Gastroesophageal sphincter (tissue), 3 donors: ENCODE data around the gene MCRIP2.

Source experiments
- POLR2A ChIP-seq, 2 donors: fragments of 450-650 bp; IDR thresholded peaks; one replicate each; pipeline ENCODE4 v1.6.1; 2017; ENCODE audit warnings: antibody characterized with exemption in 2 of 2, mild to moderate bottlenecking in 2 of 2, moderate library complexity in 1 of 2
- TF ChIP-seq, protein P1 (sequence below), 4 experiments: fragments of 200-600 bp in 2 of 4; fragments of 450-650 bp in 2 of 4; sonication (generic) in 1 of 4; IDR thresholded peaks; one replicate each; pipeline ENCODE4 v1.5.1; 2017 to 2019; ENCODE audit warnings: antibody characterized with exemption in 4 of 4, mild to moderate bottlenecking in 2 of 4, moderate library complexity in 2 of 4

DNA sequence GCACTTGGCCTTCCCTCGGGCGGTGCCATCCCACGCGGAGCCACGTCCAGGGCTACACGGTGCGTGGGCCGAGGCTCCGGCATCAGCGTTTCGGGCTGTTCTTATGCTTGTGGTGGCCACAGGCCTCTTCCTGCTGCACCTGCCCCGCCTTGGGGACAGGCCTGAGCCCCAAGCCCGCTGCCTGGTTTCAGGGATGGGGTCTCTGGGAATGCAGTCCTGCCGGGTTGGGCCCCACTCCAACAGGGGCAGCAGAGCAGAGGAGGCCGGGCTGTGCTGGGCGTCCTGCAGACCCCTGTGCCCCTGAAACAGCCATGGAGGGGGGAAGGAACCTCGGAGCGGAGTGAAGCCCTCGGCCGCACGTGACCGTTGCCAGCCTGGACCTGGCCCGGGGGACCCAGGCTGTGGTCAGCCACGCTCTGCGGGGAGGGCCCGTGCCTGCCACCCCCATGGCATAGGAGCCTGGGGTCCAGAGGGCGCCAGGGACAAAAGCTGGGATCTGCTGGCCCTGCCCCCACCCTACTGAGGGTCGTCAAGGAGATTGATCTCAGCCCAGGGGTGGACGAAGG is 11.3 kb upstream of the MCRIP2 start:
- no peak for TF ChIP-seq POLR2A (IDR thresholded peaks at IDR 0.05)
- TF ChIP-seq, protein P1, sequence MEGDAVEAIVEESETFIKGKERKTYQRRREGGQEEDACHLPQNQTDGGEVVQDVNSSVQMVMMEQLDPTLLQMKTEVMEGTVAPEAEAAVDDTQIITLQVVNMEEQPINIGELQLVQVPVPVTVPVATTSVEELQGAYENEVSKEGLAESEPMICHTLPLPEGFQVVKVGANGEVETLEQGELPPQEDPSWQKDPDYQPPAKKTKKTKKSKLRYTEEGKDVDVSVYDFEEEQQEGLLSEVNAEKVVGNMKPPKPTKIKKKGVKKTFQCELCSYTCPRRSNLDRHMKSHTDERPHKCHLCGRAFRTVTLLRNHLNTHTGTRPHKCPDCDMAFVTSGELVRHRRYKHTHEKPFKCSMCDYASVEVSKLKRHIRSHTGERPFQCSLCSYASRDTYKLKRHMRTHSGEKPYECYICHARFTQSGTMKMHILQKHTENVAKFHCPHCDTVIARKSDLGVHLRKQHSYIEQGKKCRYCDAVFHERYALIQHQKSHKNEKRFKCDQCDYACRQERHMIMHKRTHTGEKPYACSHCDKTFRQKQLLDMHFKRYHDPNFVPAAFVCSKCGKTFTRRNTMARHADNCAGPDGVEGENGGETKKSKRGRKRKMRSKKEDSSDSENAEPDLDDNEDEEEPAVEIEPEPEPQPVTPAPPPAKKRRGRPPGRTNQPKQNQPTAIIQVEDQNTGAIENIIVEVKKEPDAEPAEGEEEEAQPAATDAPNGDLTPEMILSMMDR (IDR thresholded peaks at IDR 0.05), result no peak
